ENCODE data around the gene TWIST1. TPM values are rescaled to one million over a fixed set of nuclear protein-coding genes. Genes with fewer than 3 reads are reported as not detected.

The TWIST1 gene
- total RNA-seq, 1 donor from 2014 or later: not detected

GRCh38 chr7:19107081-19107355 is 10.4 kb downstream of the TWIST1 start:
- DNase-seq: no peak
- no peak for TF ChIP-seq CTCF (IDR thresholded peaks at IDR 0.05; ENCODE audit: partially characterized antibody, unreplicated experiment)
- Mint-ChIP-seq H3K27ac (ENCODE audit: unreplicated experiment) (no peak overlapping the region), H3K27me3 (ENCODE audit: unreplicated experiment) (peaks cover 57% of the 10 kb centered on the region), H3K4me1 (ENCODE audit: low read depth, unreplicated experiment) (peaks cover 24% of the 10 kb centered on the region), H3K9me3 (ENCODE audit: unreplicated experiment) (peaks cover 12% of the 10 kb centered on the region), H3K36me3 (ENCODE audit: unreplicated experiment) (no peaks in the 10 kb centered on the region), H3K4me3 (ENCODE audit: unreplicated experiment) (peak overlapping the region; percentile 81)

- H3K27me3 Mint-ChIP-seq (ENCODE audit: unreplicated experiment): peaks cover 53% of the 10 kb centered on the region
- H3K9me3 Mint-ChIP-seq (ENCODE audit: unreplicated experiment): peaks cover 8% of the 10 kb centered on the region
- no peak for TF ChIP-seq CTCF (IDR thresholded peaks at IDR 0.05; ENCODE audit: partially characterized antibody, unreplicated experiment)
- peak overlapping the region; percentile 81 for H3K4me3 Mint-ChIP-seq (ENCODE audit: unreplicated experiment)
- peak; percentile 47 for DNase-seq
- H3K27ac Mint-ChIP-seq (ENCODE audit: unreplicated experiment): no peak overlapping the region
- peaks cover 24% of the 10 kb centered on the region for H3K4me1 Mint-ChIP-seq (ENCODE audit: low read depth, unreplicated experiment)
- no peaks in the 10 kb centered on the region for H3K36me3 Mint-ChIP-seq (ENCODE audit: unreplicated experiment)
Observed at GRCh38 chr7:19106241-19107080, 11.0 kb downstream of the TWIST1 start.

- Mint-ChIP-seq H3K36me3 (ENCODE audit: unreplicated experiment) (no peaks in the 10 kb centered on the region), H3K4me1 (ENCODE audit: low read depth, unreplicated experiment) (peaks cover 24% of the 10 kb centered on the region), H3K4me3 (ENCODE audit: unreplicated experiment) (no peak overlapping the region), H3K27ac (ENCODE audit: unreplicated experiment) (no peak overlapping the region), H3K9me3 (ENCODE audit: unreplicated experiment) (peaks cover 2% of the 10 kb centered on the region), H3K27me3 (ENCODE audit: unreplicated experiment) (peaks cover 47% of the 10 kb centered on the region)
- TF ChIP-seq CTCF (IDR thresholded peaks at IDR 0.05; ENCODE audit: partially characterized antibody, unreplicated experiment): no peak
- DNase-seq: no peak
Observed at GRCh38 chr7:19105546-19105945, 11.9 kb downstream of the TWIST1 start.

GRCh38 chr7:19104811-19105210 is 12.6 kb downstream of the TWIST1 start:
- Mint-ChIP-seq H3K27ac (ENCODE audit: unreplicated experiment) (no peak overlapping the region), H3K36me3 (ENCODE audit: unreplicated experiment) (no peaks in the 10 kb centered on the region), H3K4me3 (ENCODE audit: unreplicated experiment) (no peak overlapping the region), H3K9me3 (ENCODE audit: unreplicated experiment) (peaks cover 2% of the 10 kb centered on the region), H3K27me3 (ENCODE audit: unreplicated experiment) (peaks cover 45% of the 10 kb centered on the region), H3K4me1 (ENCODE audit: low read depth, unreplicated experiment) (peaks cover 24% of the 10 kb centered on the region)
- TF ChIP-seq CTCF (IDR thresholded peaks at IDR 0.05; ENCODE audit: partially characterized antibody, unreplicated experiment): no peak
- DNase-seq: no peak

GRCh38 chr7:19102884-19103283 is 14.6 kb downstream of the TWIST1 start:
- no peak for TF ChIP-seq CTCF (IDR thresholded peaks at IDR 0.05; ENCODE audit: partially characterized antibody, unreplicated experiment)
- no peak for DNase-seq
- Mint-ChIP-seq H3K4me3 (ENCODE audit: unreplicated experiment) (no peak overlapping the region), H3K27ac (ENCODE audit: unreplicated experiment) (no peak overlapping the region), H3K4me1 (ENCODE audit: low read depth, unreplicated experiment) (peaks cover 14% of the 10 kb centered on the region), H3K36me3 (ENCODE audit: unreplicated experiment) (no peaks in the 10 kb centered on the region), H3K9me3 (ENCODE audit: unreplicated experiment) (peaks cover 2% of the 10 kb centered on the region), H3K27me3 (ENCODE audit: unreplicated experiment) (peaks cover 27% of the 10 kb centered on the region)

Data from glutamatergic neuron (in vitro differentiated cells).